Measurements from ENCODE around the gene RNF223. TPM values are rescaled to one million over a fixed set of nuclear protein-coding genes. Genes with fewer than 3 reads are reported as not detected.

RNF223 gene
- total and polyA plus RNA-seq, 2 of the 13 experiments (the other 11 are each of a cell fraction or from before 2014, with no cell fraction given), result 0.03 TPM; not detected in 1

DNA sequence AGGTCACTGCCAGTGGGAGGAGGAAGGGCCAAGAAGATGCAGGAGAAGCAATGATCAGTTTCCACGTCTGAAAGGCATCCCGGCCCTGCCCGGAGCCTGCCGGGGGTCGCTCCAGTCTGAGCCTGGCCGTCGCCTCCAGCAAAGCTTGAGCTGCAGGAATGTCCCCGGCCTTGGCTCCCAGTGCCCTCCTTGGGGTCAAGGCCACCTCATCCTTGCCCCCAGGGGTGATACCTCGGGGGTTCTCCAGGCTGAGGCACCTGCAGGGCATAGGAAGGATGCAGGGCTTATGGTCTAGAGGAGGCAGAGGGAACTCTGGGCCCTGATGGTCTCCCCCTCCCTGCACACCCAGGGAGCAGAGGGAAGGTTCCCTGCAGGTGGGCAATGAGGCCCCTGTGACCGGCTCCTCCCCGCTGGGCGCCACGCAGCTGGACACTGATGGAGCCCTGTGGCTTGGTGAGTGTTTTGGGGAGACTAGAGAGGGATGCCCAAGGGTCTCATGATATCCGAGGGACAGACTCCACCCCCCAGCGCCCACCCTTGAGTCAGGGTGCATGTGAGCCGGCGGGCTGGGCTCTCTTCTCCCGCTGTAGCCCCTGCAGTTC lies 19.9 kb downstream of the RNF223 start:
- intact Hi-C loops (cut with micrococcal nuclease; ENCODE audit: unreplicated experiment), result no loop called here
- CTCF ChIA-PET (ENCODE audit: low intra/inter-chr PET ratio, low total read pairs), result no interaction called here
- FAIRE-seq, result no peak

More for the DNA sequence above, 19.9 kb downstream of the RNF223 start:
- no TSS peak for BruUV-seq (replicated peaks)
- H4K20me1 ChIP-seq (ENCODE audit: insufficient read depth, low read length), result no peaks in the 10 kb centered on the region
- H3K4me2 ChIP-seq (ENCODE audit: low read depth, low read length), result no peak overlapping the region
- H3K9me3 ChIP-seq (ENCODE audit: low read length), result no peaks in the 10 kb centered on the region
- in situ Hi-C loops (cut with HindIII; ENCODE audit: extremely low pct_ligation_motif_present, low pct_unique_long_range_greater_than_20kb), result no loop called here
- H3K9ac ChIP-seq (ENCODE audit: insufficient read depth, low read depth, low read length), result no peak overlapping the region
- DNase-seq (ENCODE audit: low spot score) (no peak), ATAC-seq (no peak)
- TF ChIP-seq ARNTL (CRISPR knock-in tag; IDR thresholded peaks at IDR 0.05) (no peak), KAT8 (CRISPR knock-in tag; IDR thresholded peaks at IDR 0.05) (no peak), GATAD2A (CRISPR knock-in tag; IDR thresholded peaks at IDR 0.05) (no peak), MED1 (CRISPR knock-in tag; IDR thresholded peaks at IDR 0.05) (no peak), ZBTB1 (CRISPR knock-in tag; IDR thresholded peaks at IDR 0.05; ENCODE audit: borderline replicate concordance) (no peak), ZFP36L2 (CRISPR knock-in tag; IDR thresholded peaks at IDR 0.05) (no peak), GZF1 (CRISPR knock-in tag; IDR thresholded peaks at IDR 0.05) (no peak), ZNF382 (CRISPR knock-in tag; IDR thresholded peaks at IDR 0.05; ENCODE audit: borderline replicate concordance) (no peak), EED (CRISPR knock-in tag; IDR thresholded peaks at IDR 0.05) (no peak), ZSCAN25 (CRISPR knock-in tag; IDR thresholded peaks at IDR 0.05) (no peak), HNF4G (IDR thresholded peaks at IDR 0.05; ENCODE audit: borderline replicate concordance, low read depth, low read length) (no peak), HNF4G (CRISPR knock-in tag; IDR thresholded peaks at IDR 0.05; ENCODE audit: borderline replicate concordance, low read depth) (no peak), ZNF788 (CRISPR knock-in tag; IDR thresholded peaks at IDR 0.05; ENCODE audit: borderline replicate concordance) (no peak), ZNF557 (CRISPR knock-in tag; IDR thresholded peaks at IDR 0.05) (no peak), BRD4 (CRISPR knock-in tag; IDR thresholded peaks at IDR 0.05) (no peak), NCOA1 (CRISPR knock-in tag; IDR thresholded peaks at IDR 0.05) (no peak)
- TF ChIP-seq, protein P1, sequence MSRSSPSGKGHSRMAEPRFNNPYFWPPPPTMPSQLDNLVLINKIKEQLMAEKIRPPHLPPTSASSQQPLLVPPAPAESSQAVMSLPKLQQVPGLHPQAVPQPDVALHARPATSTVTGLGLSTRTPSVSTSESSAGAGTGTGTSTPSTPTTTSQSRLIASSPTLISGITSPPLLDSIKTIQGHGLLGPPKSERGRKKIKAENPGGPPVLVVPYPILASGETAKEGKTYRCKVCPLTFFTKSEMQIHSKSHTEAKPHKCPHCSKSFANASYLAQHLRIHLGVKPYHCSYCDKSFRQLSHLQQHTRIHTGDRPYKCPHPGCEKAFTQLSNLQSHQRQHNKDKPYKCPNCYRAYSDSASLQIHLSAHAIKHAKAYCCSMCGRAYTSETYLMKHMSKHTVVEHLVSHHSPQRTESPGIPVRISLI (CRISPR knock-in tag; IDR thresholded peaks at IDR 0.05; ENCODE audit: borderline replicate concordance), result no peak
- TF ChIP-seq, protein P2, sequence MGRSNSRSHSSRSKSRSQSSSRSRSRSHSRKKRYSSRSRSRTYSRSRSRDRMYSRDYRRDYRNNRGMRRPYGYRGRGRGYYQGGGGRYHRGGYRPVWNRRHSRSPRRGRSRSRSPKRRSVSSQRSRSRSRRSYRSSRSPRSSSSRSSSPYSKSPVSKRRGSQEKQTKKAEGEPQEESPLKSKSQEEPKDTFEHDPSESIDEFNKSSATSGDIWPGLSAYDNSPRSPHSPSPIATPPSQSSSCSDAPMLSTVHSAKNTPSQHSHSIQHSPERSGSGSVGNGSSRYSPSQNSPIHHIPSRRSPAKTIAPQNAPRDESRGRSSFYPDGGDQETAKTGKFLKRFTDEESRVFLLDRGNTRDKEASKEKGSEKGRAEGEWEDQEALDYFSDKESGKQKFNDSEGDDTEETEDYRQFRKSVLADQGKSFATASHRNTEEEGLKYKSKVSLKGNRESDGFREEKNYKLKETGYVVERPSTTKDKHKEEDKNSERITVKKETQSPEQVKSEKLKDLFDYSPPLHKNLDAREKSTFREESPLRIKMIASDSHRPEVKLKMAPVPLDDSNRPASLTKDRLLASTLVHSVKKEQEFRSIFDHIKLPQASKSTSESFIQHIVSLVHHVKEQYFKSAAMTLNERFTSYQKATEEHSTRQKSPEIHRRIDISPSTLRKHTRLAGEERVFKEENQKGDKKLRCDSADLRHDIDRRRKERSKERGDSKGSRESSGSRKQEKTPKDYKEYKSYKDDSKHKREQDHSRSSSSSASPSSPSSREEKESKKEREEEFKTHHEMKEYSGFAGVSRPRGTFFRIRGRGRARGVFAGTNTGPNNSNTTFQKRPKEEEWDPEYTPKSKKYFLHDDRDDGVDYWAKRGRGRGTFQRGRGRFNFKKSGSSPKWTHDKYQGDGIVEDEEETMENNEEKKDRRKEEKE (IDR thresholded peaks at IDR 0.05), result no peak
- H3K27ac ChIP-seq (ENCODE audit: extremely low read length, insufficient read depth, low read length), result no peak overlapping the region
- H3K79me2 ChIP-seq (ENCODE audit: insufficient read depth, low read length), result no peaks in the 10 kb centered on the region
- peaks cover 10% of the 10 kb centered on the region for H3K4me1 ChIP-seq (ENCODE audit: insufficient read depth, low read length)
- no peak overlapping the region for H3K4me3 ChIP-seq (replicated peaks in 1 of 3; ENCODE audit: insufficient read depth in 1 of 3, low read depth in 2 of 3, low read length in 3 of 3)
- no peak overlapping the region for H2AFZ ChIP-seq (ENCODE audit: low read length)
- peaks cover 35 to 37% of the 10 kb centered on the region in 2 experiments; a peak in 4 of 5 replicates for H3K36me3 ChIP-seq (replicated peaks in 1 of 2; ENCODE audit: control insufficient read depth in 1 of 2, insufficient read depth in 2 of 2, low read length in 2 of 2)
- H3K27me3 ChIP-seq (ENCODE audit: control insufficient read depth in 1 of 2, insufficient read depth in 2 of 2, low read length in 2 of 2), result no peaks in the 10 kb centered on the region
- 96% methylated on average over 8 of the region's 18 CpGs for WGBS (ENCODE audit: low lambda C conversion rate)
- POLR2A ChIA-PET, result no interaction called here

All from HepG2 (cell line).